Activated naive CD4-positive, alpha-beta T cell treated with Interleukin-2 at 50 U/mL for 16 hours (primary cell): ENCODE results near the gene SUCLG1.
"Not testable (repeated sequence)": the region's sequence is repeated elsewhere in the genome, so short reads cannot be mapped to it uniquely, and the experiment has no call there.

Source experiments
- DNase-seq: peaks from one replicate; pipeline ENCODE4 v3.0.0-alpha.2; 2020

The SUCLG1 gene

DNA sequence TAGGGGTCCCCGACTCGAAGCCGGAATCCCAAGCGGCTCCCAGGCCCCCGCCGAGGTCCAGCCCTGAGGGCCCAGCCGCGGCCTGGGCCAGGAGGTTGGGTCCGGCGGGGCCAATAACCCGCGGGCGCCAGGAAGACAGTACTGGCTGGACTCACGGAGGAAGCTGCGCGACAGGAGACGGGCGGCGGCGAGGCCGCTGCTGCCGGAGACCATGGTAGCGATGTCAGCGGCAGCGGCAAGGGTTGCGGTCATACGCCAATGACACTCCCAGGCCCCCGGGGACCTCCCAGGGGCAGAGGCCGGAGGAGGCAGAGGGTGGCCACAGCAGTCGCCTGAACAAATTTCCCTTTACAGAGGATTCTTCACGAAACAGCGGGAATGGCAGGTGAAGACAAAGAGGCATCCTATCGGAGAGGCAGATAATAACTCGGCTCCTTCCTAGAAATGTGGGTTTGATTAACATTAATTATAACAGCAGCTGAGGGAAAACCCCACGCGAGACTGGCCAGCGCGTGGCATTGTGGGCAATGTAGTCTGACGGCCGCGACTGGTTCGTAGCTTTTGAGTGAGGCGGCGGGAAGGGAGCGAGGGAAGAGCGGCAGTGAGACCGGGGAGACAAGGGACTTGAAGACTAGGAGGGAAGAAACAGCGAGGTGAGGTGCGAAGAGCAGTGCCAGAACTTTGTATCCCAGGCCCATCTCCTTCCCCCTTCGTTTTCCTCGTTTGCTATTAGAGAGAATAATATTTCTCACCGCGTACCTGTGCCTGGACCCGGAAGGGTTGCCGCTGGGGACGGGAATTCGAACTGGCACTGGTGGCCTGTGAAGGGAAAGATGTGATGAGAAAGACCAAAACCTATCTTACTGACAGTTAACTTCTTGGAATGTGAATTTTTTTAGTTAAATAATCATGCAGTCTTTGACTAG is at the start of gene SUCLG1:
TSS of gene SUCLG1 (minus strand) at position 263 of the 926 bp plus-strand sequence. CDS start at position 252, 11 bp downstream.
- peak; percentile 87 for DNase-seq

DNA sequence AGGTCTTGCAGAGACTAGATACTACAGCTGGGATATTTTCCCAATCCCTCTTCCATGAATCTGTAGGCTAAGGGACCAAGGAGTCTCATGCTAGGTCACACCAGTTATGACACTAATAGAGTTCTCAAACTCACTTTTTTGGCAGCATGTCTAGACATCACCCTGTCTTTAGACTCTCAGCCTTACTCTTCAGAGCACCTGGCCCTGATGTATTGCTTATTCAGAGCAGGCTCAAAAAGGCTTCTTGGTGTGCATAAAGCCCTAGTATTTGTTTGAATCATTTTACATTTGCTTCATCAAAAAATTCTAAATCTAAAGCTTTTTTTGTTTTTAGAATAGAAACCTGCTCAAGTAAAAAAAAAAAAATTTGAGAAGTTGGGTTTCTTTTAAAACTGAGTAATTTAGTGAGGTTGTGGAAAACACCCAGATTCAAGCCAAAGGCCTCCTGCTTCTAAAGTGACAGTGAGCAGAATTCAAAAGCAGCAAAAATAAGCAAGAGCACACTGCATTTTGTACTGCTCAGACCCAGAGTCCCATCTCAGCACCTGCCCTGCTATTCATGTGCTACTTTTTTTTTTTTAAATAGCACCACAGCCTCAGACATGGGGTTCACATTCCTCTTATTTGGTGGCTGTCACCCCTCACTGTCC is 39.2 kb upstream of the SUCLG1 start:
- DNase-seq: no peak

GRCh38 chr2:84497285-84497684 is 38.2 kb upstream of the SUCLG1 start:
- DNase-seq: no peak

DNA sequence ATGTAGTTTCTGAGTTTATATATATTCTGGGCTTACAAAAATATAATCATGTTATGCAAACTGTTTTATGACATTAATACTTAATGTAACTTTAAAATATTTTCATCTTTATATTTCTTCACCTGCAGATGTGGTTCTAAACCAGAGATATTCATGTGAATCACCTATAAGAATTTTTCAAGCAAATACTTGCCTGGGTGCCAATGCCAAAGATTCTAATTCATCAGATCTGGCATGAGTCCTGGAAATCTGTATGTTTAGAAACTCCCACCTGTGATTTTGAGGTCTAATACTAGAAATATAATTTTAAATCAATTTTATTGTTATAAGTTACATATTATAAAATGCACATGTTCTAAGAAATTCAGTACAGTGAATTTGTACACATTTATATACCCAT is 37.3 kb upstream of the SUCLG1 start:
- DNase-seq: no peak

DNA sequence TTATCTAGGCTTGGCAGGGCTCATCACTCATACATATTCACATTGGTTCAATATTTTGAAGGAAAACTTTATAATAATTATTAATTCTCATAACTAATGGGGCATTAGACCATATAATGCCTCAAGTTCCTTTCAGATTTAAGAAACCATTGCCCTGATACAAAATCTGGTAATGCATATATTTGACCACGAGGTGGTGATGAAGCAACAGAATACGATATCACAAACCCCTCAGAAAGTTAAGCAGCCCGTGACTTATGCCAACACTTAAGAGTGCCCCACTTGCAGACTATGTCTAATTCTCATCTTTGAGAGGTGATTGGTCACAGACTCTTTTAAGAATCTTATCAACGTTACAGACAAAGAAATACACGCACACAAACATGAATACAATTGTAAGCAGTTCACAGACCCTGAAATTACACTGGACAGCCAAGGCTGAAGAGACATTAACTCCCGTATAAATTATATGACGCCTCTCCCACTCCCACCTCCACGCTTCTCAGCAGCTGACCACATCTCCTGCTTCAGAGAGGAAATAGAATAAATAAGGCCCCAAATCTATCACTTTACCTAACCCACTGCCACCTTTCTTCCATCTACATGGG is 36.6 kb upstream of the SUCLG1 start:
- no peak for DNase-seq

DNA sequence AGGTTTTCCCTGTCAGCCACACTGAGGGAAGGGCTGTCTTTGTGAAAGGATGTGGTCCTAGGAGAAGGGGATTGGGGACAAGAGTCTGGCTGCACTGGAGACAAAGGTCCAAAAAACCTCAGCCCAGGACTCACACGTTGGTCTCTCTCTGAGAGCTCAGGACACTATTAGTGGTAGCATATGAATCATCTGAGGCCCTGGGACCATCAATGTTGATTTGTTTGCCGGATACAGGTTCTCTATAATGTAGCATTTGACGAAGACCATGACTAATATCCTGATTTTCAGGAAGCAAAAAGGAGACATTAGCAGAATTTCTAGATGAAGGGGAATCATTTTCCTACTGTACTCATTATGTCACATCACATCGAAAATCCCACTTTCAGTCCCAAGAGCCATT is 35.0 kb upstream of the SUCLG1 start:
- DNase-seq: no peak

GRCh38 chr2:84493514-84493913 is 34.4 kb upstream of the SUCLG1 start:
- DNase-seq: no peak

DNA sequence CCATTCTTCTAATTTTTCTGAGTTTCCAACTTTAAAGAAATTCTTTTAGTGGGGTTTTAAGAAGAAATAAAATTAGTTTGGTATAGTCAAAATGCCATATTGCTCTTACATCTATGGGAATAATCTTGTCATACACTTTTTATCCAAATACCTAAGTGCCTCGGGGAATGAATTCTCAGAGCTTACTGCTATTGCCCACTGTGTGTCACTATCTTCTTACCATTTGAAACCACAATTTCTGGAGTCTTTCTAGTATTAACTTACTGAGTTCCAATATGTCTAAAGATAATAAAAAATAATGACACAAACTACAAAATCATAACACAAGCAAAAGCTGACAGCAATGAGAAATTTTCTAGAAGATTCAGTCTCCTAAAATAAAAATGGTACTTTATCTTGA is 33.5 kb upstream of the SUCLG1 start:
- no peak for DNase-seq

GRCh38 chr2:84491741-84492140 is 32.7 kb upstream of the SUCLG1 start:
- no peak for DNase-seq

- DNase-seq: no peak
Observed at GRCh38 chr2:84491256-84491655, 32.2 kb upstream of the SUCLG1 start.

- DNase-seq: no peak
Observed at GRCh38 chr2:84487298-84487996, 28.4 kb upstream of the SUCLG1 start.

- DNase-seq: no peak
Observed at GRCh38 chr2:84486441-84487115, 27.5 kb upstream of the SUCLG1 start.

- no peak for DNase-seq
Observed at GRCh38 chr2:84483320-84483719, 24.2 kb upstream of the SUCLG1 start.

GRCh38 chr2:84482603-84483002 is 23.5 kb upstream of the SUCLG1 start:
- no peak for DNase-seq

GRCh38 chr2:84481702-84482101 is 22.6 kb upstream of the SUCLG1 start:
- DNase-seq: peak; percentile 2

GRCh38 chr2:84478867-84479266 is 19.8 kb upstream of the SUCLG1 start:
- DNase-seq: no peak

GRCh38 chr2:84477886-84478285 is 18.8 kb upstream of the SUCLG1 start:
- DNase-seq: no peak

- DNase-seq: no peak
Observed at GRCh38 chr2:84474176-84474575, 15.1 kb upstream of the SUCLG1 start.

DNA sequence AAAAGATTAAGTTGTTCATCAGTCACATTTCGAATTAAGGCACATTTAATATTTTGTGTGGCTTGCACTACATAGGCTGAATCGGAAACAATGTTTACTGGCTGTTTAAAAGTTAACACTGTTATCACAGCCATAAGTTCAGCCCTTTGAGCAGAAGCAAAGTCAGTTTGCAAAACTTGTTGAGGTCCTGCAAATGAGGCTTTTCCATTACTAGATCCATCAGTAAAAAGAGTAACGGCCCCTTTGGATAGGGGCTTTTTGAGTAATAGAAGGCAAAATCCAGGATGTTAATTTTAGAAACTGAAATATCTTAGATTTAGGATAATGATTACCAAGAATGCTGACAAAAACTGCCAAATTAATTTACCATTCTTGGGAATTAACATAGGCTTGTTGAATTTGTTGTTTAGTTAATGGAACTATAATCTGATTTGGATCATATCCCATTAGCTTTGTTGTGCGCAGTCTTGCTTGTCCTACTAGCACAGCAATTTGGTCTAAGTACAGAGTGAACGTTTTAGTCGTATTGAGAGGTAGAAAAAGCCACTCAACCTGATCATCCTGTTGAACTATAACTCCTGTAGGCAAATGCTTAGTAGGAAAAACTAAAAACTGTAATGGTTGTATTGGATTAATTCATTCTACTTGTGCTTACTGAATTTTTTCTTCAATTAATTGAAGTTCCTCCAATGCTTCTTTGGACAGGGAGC is 13.9 kb upstream of the SUCLG1 start:
- DNase-seq: no peak

- not testable (repeated sequence) for DNase-seq
Observed at GRCh38 chr2:84472423-84472822, 13.3 kb upstream of the SUCLG1 start.

- no peak for DNase-seq
Observed at GRCh38 chr2:84467389-84467788, 8.3 kb upstream of the SUCLG1 start.

DNA sequence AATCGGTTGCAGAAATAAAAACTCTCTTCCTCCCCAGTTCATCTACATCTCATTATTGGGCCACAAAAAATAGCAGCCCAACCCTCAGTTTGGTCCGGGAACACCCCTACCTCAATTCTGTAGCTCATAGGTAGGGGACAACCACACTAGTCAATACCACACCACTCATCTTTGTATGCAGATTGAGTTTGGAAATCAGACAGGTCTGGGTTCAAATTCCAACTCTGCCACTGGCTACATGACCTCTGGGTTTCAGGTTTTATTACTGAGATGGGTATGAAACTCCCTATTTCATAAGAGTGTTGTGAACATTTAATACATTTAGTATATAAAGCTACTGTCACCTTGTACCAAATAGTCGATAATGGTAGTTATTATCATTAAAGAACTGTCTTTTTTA is 2.2 kb upstream of the SUCLG1 start:
- no peak for DNase-seq
